GM11168 (cell line): Measurements from ENCODE around the gene RFPL4A.

ENCODE experiments used
- in situ Hi-C: fragments of 300-500 bp; cut with MboI; formaldehyde crosslinking; loops from one replicate; pipeline ENCODE4 v1.12.0; 2022; ENCODE audit warnings: low sequenced_read_pairs; ENCODE audit not compliant: unreplicated experiment

Gene RFPL4A

DNA sequence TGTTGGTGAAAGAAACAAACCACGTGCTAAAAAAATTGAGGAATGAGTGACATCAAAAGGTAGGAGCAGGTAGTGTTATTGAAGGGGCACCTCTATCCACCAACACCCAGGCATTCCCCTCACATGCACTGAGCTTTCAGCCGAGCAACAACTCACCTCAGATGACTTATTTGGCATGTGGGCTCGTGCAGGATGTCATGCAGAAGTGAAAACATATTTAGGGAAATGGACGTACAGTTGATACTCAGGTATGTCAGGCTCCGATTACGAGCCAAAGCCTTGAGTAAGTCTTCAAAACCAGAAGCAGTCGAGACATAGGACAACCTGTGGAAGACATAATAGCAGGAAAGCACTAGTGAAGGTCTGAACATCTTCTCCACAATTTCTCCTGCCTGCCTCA lies 42.5 kb downstream of the RFPL4A start:
- in situ Hi-C loops, result no loop called here

DNA sequence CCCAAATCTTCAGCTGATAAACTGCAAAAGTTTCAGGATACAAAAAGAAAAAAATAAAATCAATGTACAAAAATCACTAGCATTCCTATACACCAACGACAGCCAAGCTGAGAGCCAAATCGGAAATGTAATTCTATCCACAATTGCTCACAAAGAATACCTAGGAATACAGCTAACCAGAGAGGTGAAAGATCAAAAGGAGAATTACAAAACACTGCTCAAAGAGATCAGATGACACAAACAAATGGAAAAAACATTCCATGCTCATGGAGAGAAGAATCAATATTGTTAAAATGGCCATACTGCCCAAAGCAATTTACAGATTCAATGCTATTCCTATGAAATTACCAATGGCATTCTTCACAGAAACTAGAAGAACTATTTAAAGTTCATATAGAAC lies 43.4 kb downstream of the RFPL4A start:
- in situ Hi-C loops, result no loop called here

- in situ Hi-C loops, result no loop called here
Measured at GRCh38 chr19:55809381-55810058, 50.6 kb downstream of the RFPL4A start.

DNA sequence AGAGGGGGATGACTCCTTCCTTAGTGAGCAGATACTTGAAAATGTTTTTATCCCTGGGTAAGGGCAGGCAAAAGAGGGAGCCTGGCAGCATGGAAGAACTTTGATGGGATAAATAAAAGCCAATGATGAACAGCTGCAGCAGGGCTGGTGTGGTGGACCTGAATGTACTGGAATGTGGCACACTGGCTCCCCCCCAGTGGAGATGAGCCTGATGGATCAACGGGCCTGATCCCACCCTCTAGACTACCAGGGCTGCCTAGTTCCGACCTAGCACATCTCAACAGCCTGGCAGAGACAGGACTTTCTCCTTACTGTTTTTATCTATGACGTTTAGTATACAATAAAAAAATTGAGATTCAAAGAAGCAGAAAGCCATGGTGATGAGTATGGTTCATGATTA lies 52.4 kb downstream of the RFPL4A start:
- in situ Hi-C loops, result no loop called here

DNA sequence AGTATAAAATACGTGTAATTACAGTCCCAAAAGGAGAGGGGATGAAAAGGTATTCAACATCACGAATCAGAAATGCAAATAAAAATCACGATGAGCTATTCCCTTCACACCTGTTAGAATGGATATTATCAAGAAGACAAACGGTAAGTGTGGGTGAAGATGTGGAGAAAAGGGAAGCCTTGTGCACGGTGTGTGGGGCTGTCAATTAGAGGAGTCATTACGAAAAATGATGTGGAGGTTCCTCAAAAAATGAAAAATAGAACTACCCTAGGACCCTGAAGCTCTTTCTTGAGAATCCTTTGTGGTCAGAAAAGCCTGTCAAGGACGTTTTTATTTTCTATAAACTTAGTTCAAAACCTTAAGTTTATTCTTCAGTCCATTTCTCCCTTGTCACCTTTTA lies 53.6 kb downstream of the RFPL4A start:
- in situ Hi-C loops, result no loop called here
